Measurements from ENCODE around the gene PAWR. TPM values are rescaled to one million over a fixed set of nuclear protein-coding genes. Genes with fewer than 3 reads are reported as not detected.
"Not testable (repeated sequence)": the region's sequence is repeated elsewhere in the genome, so short reads cannot be mapped to it uniquely, and the experiment has no call there.

The PAWR gene
- total RNA-seq, 2 donors from 2014 or later: 78.9 to 104 TPM

DNA sequence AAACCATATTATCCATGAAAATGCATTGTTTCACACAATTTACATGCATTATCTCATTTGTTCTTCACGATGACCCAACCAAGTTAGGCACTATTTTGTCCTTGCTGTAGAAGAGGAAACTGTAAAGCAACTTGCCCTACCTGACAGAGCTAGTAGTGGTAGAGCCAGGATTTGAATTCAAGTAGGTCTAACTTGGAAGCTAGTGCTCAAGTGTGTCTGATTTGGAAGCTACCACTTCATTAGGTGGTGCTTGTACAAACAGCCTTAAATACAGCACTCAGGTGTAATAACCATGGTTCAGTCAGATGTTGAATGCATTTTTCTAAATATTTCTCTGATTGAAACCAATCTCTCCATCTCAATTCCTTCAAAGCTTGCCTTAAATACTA is 123.6 kb downstream of the PAWR start:
- Histone ChIP-seq H3K27me3 (replicated peaks; ENCODE audit: insufficient read depth) (no peaks in the 10 kb centered on the region), H3K9me3 (peaks cover 4% of the 10 kb centered on the region), H3K4me3 (no peak overlapping the region), H3K36me3 (peaks cover 5% of the 10 kb centered on the region), H3K27ac (peak overlapping the region; percentile 0 to 7), H3K4me1 (ENCODE audit: control insufficient read depth in 1 of 2, low read depth in 2 of 2) (peaks cover 0 to 9% of the 10 kb centered on the region in 2 donors)
- ATAC-seq (ENCODE audit: insufficient number of reproducible peaks, low FRiP score, low read depth) (no peak), DNase-seq (ENCODE audit: low spot score) (no peak)
- TF ChIP-seq, protein P1, sequence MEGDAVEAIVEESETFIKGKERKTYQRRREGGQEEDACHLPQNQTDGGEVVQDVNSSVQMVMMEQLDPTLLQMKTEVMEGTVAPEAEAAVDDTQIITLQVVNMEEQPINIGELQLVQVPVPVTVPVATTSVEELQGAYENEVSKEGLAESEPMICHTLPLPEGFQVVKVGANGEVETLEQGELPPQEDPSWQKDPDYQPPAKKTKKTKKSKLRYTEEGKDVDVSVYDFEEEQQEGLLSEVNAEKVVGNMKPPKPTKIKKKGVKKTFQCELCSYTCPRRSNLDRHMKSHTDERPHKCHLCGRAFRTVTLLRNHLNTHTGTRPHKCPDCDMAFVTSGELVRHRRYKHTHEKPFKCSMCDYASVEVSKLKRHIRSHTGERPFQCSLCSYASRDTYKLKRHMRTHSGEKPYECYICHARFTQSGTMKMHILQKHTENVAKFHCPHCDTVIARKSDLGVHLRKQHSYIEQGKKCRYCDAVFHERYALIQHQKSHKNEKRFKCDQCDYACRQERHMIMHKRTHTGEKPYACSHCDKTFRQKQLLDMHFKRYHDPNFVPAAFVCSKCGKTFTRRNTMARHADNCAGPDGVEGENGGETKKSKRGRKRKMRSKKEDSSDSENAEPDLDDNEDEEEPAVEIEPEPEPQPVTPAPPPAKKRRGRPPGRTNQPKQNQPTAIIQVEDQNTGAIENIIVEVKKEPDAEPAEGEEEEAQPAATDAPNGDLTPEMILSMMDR (IDR thresholded peaks at IDR 0.05): no peak

DNA sequence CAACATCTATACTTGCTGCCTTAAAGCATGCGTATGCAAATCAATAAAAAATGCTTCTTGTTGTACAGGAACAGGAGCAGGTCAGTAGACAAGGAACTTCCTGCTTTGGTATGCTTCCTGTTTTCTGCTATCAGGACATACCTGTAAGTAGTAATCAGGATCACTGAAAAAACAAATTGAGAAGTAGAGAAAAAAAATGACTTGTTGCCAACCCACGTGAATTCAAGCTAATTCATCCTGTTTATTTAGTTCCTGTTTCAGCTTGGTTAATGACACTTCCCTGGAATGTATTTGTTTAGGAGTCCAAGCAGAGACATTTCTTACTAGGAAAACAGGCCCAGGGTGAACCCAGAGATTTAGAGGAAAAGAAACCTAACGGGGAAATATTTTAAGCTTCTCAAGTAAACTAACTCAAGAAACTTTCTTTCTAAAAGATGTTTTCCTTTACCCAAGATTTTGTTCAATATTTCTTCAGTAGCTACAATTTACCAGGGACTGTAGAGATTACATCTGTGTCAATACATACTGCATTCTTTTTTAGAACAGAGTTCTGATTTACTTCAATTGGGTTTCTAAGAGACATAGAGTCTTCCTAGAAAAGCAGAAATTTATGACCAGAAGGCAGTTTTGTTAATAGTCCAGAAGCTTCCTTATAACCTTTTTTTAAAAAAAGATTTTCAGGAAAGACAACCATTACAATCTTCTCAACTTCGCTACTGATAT is 124.2 kb downstream of the PAWR start:
- H3K9me3 ChIP-seq: no peaks in the 10 kb centered on the region
- TF ChIP-seq, protein P1 (IDR thresholded peaks at IDR 0.05): no peak
- no peaks in the 10 kb centered on the region for H3K36me3 ChIP-seq
- ATAC-seq (ENCODE audit: insufficient number of reproducible peaks, low FRiP score, low read depth) (no peak), DNase-seq (ENCODE audit: low spot score) (no peak)
- no peaks in the 10 kb centered on the region for H3K27me3 ChIP-seq (replicated peaks; ENCODE audit: insufficient read depth)
- peaks cover 0 to 9% of the 10 kb centered on the region in 2 donors for H3K4me1 ChIP-seq (ENCODE audit: control insufficient read depth in 1 of 2, low read depth in 2 of 2)
- H3K27ac ChIP-seq: peak overlapping the region; percentile 0 to 7
- H3K4me3 ChIP-seq: no peak overlapping the region

DNA sequence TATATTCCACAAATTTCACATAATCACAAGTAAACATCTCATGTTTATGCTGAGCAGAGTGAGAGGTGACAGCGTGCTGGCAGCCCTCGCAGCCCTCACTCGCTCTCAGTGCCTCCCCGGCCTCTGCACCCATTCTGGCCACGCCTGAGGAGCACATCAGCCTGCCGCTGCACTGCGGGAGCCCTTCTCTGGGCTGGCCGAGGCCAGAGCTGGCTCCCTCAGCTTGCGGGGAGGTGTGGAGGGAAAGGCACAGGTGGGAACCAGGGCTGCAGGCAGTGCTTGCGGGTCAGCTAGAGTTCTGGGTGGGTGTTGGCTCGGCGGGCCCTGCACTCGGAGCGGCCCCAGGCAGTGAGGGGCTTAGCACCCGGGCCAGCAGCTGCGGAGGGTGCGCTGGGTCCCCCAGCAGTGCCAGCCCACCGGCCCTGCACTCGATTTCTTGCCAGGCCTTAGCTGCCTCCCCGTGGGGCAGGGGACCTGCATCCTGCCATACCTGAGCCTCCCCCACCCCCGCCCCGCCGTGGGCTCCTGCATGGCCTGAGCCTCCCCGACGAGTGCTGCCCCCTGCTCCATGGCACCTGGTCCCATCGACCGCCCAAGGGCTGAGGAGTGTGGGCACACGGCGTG is 125.9 kb downstream of the PAWR start:
- not testable (repeated sequence) for H3K9me3 ChIP-seq; H3K27me3 ChIP-seq (replicated peaks; ENCODE audit: insufficient read depth); H3K4me3 ChIP-seq; ATAC-seq (ENCODE audit: insufficient number of reproducible peaks, low FRiP score, low read depth); DNase-seq (ENCODE audit: low spot score); H3K27ac ChIP-seq; H3K36me3 ChIP-seq
- H3K4me1 ChIP-seq (ENCODE audit: control insufficient read depth in 1 of 2, low read depth in 2 of 2): peaks cover 2 to 19% of the 10 kb centered on the region in 2 donors

DNA sequence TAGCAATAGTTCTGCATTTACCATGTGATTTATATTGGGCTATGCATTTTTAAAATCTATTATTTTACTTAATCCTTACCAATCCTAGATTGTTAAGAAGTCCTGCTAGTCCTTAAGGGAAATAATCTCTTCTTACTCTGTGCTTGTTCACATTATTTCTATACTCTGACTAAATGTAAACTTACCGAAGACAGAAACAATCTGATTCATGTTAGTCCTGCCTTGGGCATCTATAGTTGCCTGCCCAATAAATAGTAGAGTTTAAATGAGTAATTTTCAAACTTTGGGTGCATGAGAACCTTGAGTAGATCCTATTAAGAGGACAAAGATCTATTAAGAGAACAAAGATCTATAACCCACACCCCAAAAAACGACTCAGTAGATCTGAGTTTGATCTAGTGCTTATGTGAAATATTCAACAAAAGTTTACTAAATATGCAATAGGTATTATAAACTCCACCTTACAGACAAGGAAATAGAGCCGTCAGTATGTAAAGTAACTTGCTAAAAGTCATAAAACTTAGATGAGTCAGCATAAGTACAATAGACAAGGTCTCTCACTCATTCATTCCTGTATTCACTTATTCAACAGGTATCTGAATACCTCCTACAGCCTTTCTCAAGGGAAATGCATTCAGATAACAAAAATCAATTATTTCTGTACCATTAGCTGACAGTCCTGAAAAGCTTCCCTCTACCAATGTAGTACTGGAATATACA is 127.6 kb downstream of the PAWR start:
- ATAC-seq (ENCODE audit: insufficient number of reproducible peaks, low FRiP score, low read depth) (no peak), DNase-seq (ENCODE audit: low spot score) (no peak)
- Histone ChIP-seq H3K4me1 (ENCODE audit: control insufficient read depth in 1 of 2, low read depth in 2 of 2) (peaks cover 16 to 36% of the 10 kb centered on the region in 2 donors), H3K4me3 (no peak overlapping the region), H3K27me3 (replicated peaks; ENCODE audit: insufficient read depth) (no peaks in the 10 kb centered on the region), H3K9me3 (no peaks in the 10 kb centered on the region), H3K36me3 (no peaks in the 10 kb centered on the region), H3K27ac (no peak overlapping the region)
- TF ChIP-seq, protein P1 (IDR thresholded peaks at IDR 0.05): no peak

DNA sequence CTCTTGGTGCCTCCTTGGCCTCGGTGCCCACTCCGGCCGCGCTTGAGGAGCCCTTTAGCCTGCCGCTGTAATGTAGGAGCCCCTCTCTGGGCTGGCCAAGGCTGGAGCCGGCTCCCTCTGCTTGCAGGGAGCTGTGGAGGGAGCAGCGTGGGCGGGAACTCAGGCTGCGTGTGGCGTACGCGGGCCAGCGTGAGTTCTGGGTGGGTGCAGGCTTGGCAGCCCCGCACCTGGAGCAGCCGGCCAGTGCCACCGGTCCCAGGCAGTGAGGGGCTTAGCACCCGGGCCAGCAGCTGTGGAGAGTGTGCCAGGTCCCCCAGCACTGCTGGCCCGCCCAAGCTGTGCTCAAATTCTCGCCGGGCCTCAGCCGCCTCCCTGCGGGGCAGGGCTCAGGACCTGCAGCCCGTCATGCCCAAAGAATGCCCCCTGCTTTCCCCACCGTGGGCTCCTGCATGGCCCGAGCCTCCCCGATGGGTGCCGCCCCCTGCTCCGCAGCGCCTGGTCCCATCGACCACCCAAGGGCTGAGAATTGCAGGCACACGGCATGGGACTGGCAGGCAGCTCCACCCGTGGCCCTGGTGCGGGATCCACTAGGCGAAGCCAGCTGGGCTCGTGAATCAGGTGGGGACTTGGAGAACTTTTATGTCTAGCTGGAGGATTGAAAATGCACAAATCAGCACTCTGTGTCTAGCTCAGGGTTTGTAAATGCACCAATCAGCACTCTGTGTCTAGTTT is 129.2 kb downstream of the PAWR start:
- Histone ChIP-seq H3K27me3 (replicated peaks; ENCODE audit: insufficient read depth) (no peaks in the 10 kb centered on the region), H3K9me3 (no peaks in the 10 kb centered on the region), H3K4me3 (no peak overlapping the region), H3K4me1 (ENCODE audit: control insufficient read depth in 1 of 2, low read depth in 2 of 2) (peaks cover 32 to 46% of the 10 kb centered on the region in 2 donors), H3K27ac (no peak overlapping the region), H3K36me3 (no peaks in the 10 kb centered on the region)
- DNase-seq (ENCODE audit: low spot score) (no peak), ATAC-seq (ENCODE audit: insufficient number of reproducible peaks, low FRiP score, low read depth) (no peak)
- TF ChIP-seq, protein P1 (IDR thresholded peaks at IDR 0.05): no peak
